H1 (cell line): ENCODE results near the gene SOX1. TPM values are rescaled to one million over a fixed set of nuclear protein-coding genes. Genes with fewer than 3 reads are reported as not detected.
A peak's percentile ranks its signal among the peaks of the same experiment; 100 is the strongest.

ENCODE experiments used
- CTCF ChIA-PET: fragments of 300-600 bp; sonication (Branson Sonifier 250); formaldehyde crosslinking; loops from one replicate; lab custom pipeline; 2021; ENCODE audit not compliant: partially characterized antibody; lab: Charles Lee
- POLR2A ChIA-PET: fragments of 300-600 bp; sonication (Branson Sonifier 250); formaldehyde crosslinking; loops from one replicate; lab custom pipeline; 2021; ENCODE audit warnings: inconsistent platforms; ENCODE audit not compliant: partially characterized antibody; lab: Charles Lee
- DNase-seq, 2 experiments: peaks; one replicate each; pipeline versions ENCODE4 v3.0.0 to v3.0.0-alpha.2; 2010 to 2022; ENCODE audit warnings: low spot score in 2 of 2, low read depth in 1 of 2, mixed read lengths in 1 of 2
- FAIRE-seq: peaks from 2 replicates; lab custom pipeline; 2011; peaks lifted over from hg19 to GRCh38; lab: Jason Lieb, UNC
- H2AFZ ChIP-seq: 2 replicates; pipeline ENCODE4 v1.8.1; 2012; ENCODE audit warnings: low read length, inconsistent platforms
- H2AK5ac ChIP-seq: 2 replicates; pipeline ENCODE4 v1.6.1; 2013; ENCODE audit warnings: low read depth, low read length
- H2BK120ac ChIP-seq: replicated peaks from 2 replicates; pipeline ENCODE3; 2013; ENCODE audit warnings: low read depth, low read length, inconsistent platforms
- H2BK12ac ChIP-seq: 2 replicates; pipeline ENCODE4 v1.6.1; 2013; ENCODE audit warnings: low read depth, low read length
- H2BK15ac ChIP-seq: 2 replicates; pipeline ENCODE4 v1.6.1; 2013; ENCODE audit warnings: low read length
- H2BK20ac ChIP-seq: 2 replicates; pipeline ENCODE4 v1.6.1; 2013; ENCODE audit warnings: low read length
- H2BK5ac ChIP-seq: 2 replicates; pipeline ENCODE4 v1.6.1; 2013; ENCODE audit warnings: low read depth, low read length
- H3K14ac ChIP-seq: 2 replicates; pipeline ENCODE4 v1.6.1; 2013; ENCODE audit warnings: inconsistent platforms; ENCODE audit not compliant: insufficient read length
- H3K18ac ChIP-seq: 2 replicates; pipeline ENCODE4 v1.6.1; 2013; ENCODE audit warnings: low read length; ENCODE audit errors: extremely low read depth
- H3K23ac ChIP-seq: 2 replicates; pipeline ENCODE4 v1.6.1; 2013; ENCODE audit warnings: inconsistent platforms; ENCODE audit not compliant: insufficient read length
- H3K23me2 ChIP-seq: 2 replicates; pipeline ENCODE4 v1.6.1; 2013; ENCODE audit warnings: low read depth, low read length
- H3K27ac ChIP-seq: 2 replicates; pipeline ENCODE4 v1.6.1; 2011; ENCODE audit warnings: low read depth, low read length, inconsistent platforms
- H3K27me3 ChIP-seq, 4 experiments: replicated peaks in 1 of 4; 1 replicate in 1 of 4; 2 replicates in 3 of 4; pipeline versions ENCODE4 v1.6.1 to v1.8.1; 2011 to 2013; ENCODE audit warnings: low read length in 3 of 4, mild to moderate bottlenecking in 3 of 4, inconsistent platforms in 2 of 4, mixed read lengths in 2 of 4, moderate library complexity in 1 of 4; ENCODE audit not compliant: control insufficient read depth in 3 of 4, insufficient read depth in 3 of 4; ENCODE audit errors: extremely low read depth in 1 of 4
- H3K36me3 ChIP-seq, 4 experiments: 2 replicates each; pipeline versions ENCODE4 v1.6.1 to v1.8.1; 2011 to 2013; ENCODE audit warnings: mild to moderate bottlenecking in 4 of 4, low read length in 3 of 4, moderate library complexity in 2 of 4, control low read depth in 1 of 4, inconsistent platforms in 1 of 4; ENCODE audit not compliant: insufficient read depth in 4 of 4, control insufficient read depth in 2 of 4
- H3K4ac ChIP-seq: replicated peaks from 2 replicates; pipeline ENCODE3; 2013; ENCODE audit warnings: low read length, low read depth, mixed read lengths, inconsistent platforms; ENCODE audit not compliant: insufficient read length
- H3K4me1 ChIP-seq, 4 experiments: replicated peaks in 1 of 4; 1 replicate in 1 of 4; 2 replicates in 3 of 4; pipeline versions ENCODE4 v1.6.1 to v1.8.1; 2011 to 2013; ENCODE audit warnings: low read length in 3 of 4, inconsistent platforms in 2 of 4, mixed read lengths in 1 of 4; ENCODE audit not compliant: insufficient read depth in 4 of 4, control insufficient read depth in 3 of 4
- H3K4me2 ChIP-seq, 2 experiments: 2 replicates each; pipeline versions ENCODE4 v1.6.1 to v1.8.1; 2011 to 2013; ENCODE audit warnings: low read depth in 2 of 2, low read length in 2 of 2, control low read depth in 1 of 2, inconsistent platforms in 1 of 2, mild to moderate bottlenecking in 1 of 2; ENCODE audit not compliant: insufficient read depth in 1 of 2
- H3K4me3 ChIP-seq, 4 experiments: fragments of 200-600, 300-600 bp in 1 of 4; sonication (generic), shearing (Covaris generic), sonication (Bioruptor Twin) in 1 of 4; 2 replicates each; pipeline versions ENCODE4 v1.5.1 to v1.8.1; 2011 to 2016; ENCODE audit warnings: low read length in 4 of 4, low read depth in 3 of 4, control low read depth in 2 of 4, inconsistent platforms in 2 of 4, mild to moderate bottlenecking in 2 of 4, mixed read lengths in 1 of 4, moderate library complexity in 1 of 4; ENCODE audit not compliant: insufficient read depth in 2 of 4; ENCODE audit errors: extremely low read depth in 1 of 4
- H3K56ac ChIP-seq: replicated peaks from 2 replicates; pipeline ENCODE3; 2013; ENCODE audit warnings: low read depth, mild to moderate bottlenecking, mixed read lengths, low read length, inconsistent platforms; ENCODE audit not compliant: insufficient read length
- H3K79me1 ChIP-seq: 2 replicates; pipeline ENCODE4 v1.6.1; 2013; ENCODE audit warnings: low read depth, low read length, control low read depth
- H3K79me2 ChIP-seq, 2 experiments: 2 replicates each; pipeline versions ENCODE4 v1.6.1 to v1.8.1; 2012 to 2013; ENCODE audit warnings: low read length in 2 of 2, mild to moderate bottlenecking in 2 of 2, inconsistent platforms in 1 of 2; ENCODE audit not compliant: insufficient read depth in 2 of 2, control insufficient read depth in 1 of 2
- H3K9ac ChIP-seq, 4 experiments: replicated peaks in 1 of 4; 1 replicate in 1 of 4; 2 replicates in 3 of 4; pipeline versions ENCODE4 v1.6.1 to v1.8.1; 2011 to 2013; ENCODE audit warnings: low read depth in 3 of 4, low read length in 3 of 4, control low read depth in 2 of 4, mild to moderate bottlenecking in 2 of 4, moderate library complexity in 2 of 4, inconsistent platforms in 1 of 4; ENCODE audit errors: extremely low read depth in 1 of 4
- H3K9me3 ChIP-seq, 2 experiments: 2 replicates each; pipeline versions ENCODE4 v1.6.1 to v1.8.1; 2012 to 2013; ENCODE audit warnings: mild to moderate bottlenecking in 2 of 2, moderate library complexity in 2 of 2, control low read depth in 1 of 2, inconsistent platforms in 1 of 2, low read depth in 1 of 2, low read length in 1 of 2, mixed read lengths in 1 of 2; ENCODE audit not compliant: insufficient read depth in 2 of 2
- H4K20me1 ChIP-seq, 2 experiments: replicated peaks in 1 of 2; 2 replicates each; pipeline versions ENCODE3 to v1.8.1; 2011 to 2013; ENCODE audit warnings: inconsistent platforms in 2 of 2, low read length in 2 of 2, mild to moderate bottlenecking in 1 of 2; ENCODE audit not compliant: insufficient read depth in 2 of 2, control insufficient read depth in 1 of 2
- H4K5ac ChIP-seq: 2 replicates; pipeline ENCODE4 v1.6.1; 2013; ENCODE audit warnings: low read length, low read depth, mixed read lengths, inconsistent platforms; ENCODE audit not compliant: insufficient read length
- H4K8ac ChIP-seq: 2 replicates; pipeline ENCODE4 v1.8.0; 2013; ENCODE audit warnings: mild to moderate bottlenecking, moderate library complexity, low read length, inconsistent platforms; ENCODE audit not compliant: insufficient read depth; ENCODE audit errors: extremely low read depth
- H4K91ac ChIP-seq: replicated peaks from 2 replicates; pipeline ENCODE3; 2013; ENCODE audit warnings: low read length, mixed read lengths, inconsistent platforms; ENCODE audit not compliant: insufficient read length
- BACH1 ChIP-seq: IDR thresholded peaks from 2 replicates; pipeline ENCODE4 v1.6.1; 2012; ENCODE audit warnings: low read length, improper control_type of control experiment
- CBX8 ChIP-seq: fragments of 300-800, 300-1000 bp; sonication (generic); IDR thresholded peaks from 2 replicates; pipeline ENCODE4 v1.7.1; 2016; ENCODE audit warnings: low read depth, low read length, borderline replicate concordance
- CTBP2 ChIP-seq: IDR thresholded peaks from 2 replicates; pipeline ENCODE4 v1.7.0; 2011; ENCODE audit warnings: borderline replicate concordance, mild to moderate bottlenecking, moderate library complexity, mixed read lengths, low read length; ENCODE audit not compliant: insufficient read depth, insufficient read length
- EZH2 ChIP-seq: fragments of 200-600 bp; sonication (generic); IDR thresholded peaks from 2 replicates; pipeline ENCODE4 v1.7.1; 2012; ENCODE audit warnings: low read depth, mild to moderate bottlenecking, moderate library complexity, low read length, inconsistent platforms; ENCODE audit not compliant: severe bottlenecking
- NRF1 ChIP-seq: IDR thresholded peaks from 2 replicates; pipeline ENCODE4 v1.6.1; 2011; ENCODE audit warnings: mild to moderate bottlenecking, low read depth, low read length, improper control_type of control experiment
- RNF2 ChIP-seq: fragments of 200-900, 300-1000 bp; sonication (generic); IDR thresholded peaks from 2 replicates; pipeline ENCODE4 v1.7.1; 2016; ENCODE audit warnings: borderline replicate concordance, low read depth, mild to moderate bottlenecking, antibody characterized with exemption, low read length; ENCODE audit not compliant: poor library complexity, severe bottlenecking; ENCODE audit errors: missing control alignments
- SIN3A ChIP-seq, 2 experiments: IDR thresholded peaks in 1 of 2; conservative IDR thresholded peaks in 1 of 2; 2 replicates each; pipeline ENCODE4 v1.6.1; 2011 to 2012; ENCODE audit warnings: low read length in 2 of 2, improper control_type of control experiment in 1 of 2, low read depth in 1 of 2, mild to moderate bottlenecking in 1 of 2
- SUZ12 ChIP-seq: fragments of 200-600 bp; sonication (generic); IDR thresholded peaks from 2 replicates; pipeline ENCODE4 v1.6.1; 2012; ENCODE audit warnings: mild to moderate bottlenecking, inconsistent platforms, low read length, moderate library complexity, mixed read lengths
- TCF12 ChIP-seq: IDR thresholded peaks from 2 replicates; pipeline ENCODE4 v1.6.1; 2011; ENCODE audit warnings: low read depth, mild to moderate bottlenecking, low read length
- WGBS, 2 experiments: shearing (Covaris generic) in 1 of 2; methylation state at CpG; one replicate each; pipeline versions ENCODE4 v1.1.6 to v1.1.7; 2013 to 2015; ENCODE audit warnings: low lambda C conversion rate in 2 of 2, mixed read lengths in 2 of 2, inconsistent platforms in 1 of 2, low coverage in 1 of 2, missing lambda C conversion rate in 1 of 2; ENCODE audit not compliant: insufficient replicate concordance in 2 of 2, insufficient coverage in 1 of 2, insufficient read length in 1 of 2; ENCODE audit errors: extremely low coverage in 1 of 2, missing lambda C conversion rate in 1 of 2; 5-methylcytosine and 5-hydroxymethylcytosine counted together
- polyA plus RNA-seq, 7 experiments: library from polyadenylated mRNA; depleted of rRNA in 3 of 7; stranded (reverse) in 5 of 7; unstranded in 2 of 7; fragments of >200 nt in 5 of 7; fragments of 200-250 nt in 2 of 7; gene quantifications; 1 replicate in 5 of 7; 2 replicates in 1 of 7; 4 replicates in 1 of 7; pipeline versions ENCODE4 v1.2.1 to v1.2.3, GENCODE V29; 2011 to 2013; ENCODE audit warnings: missing spikeins in 2 of 7, mixed read lengths in 2 of 7
- total RNA-seq: library from RNA; stranded (reverse); fragmentation: NEBNext Ultra II Directional; extraction: Animal tissue kit (Norgen Biotek cat#: 25700); gene quantifications from 2 replicates; pipeline ENCODE4 v1.2.1, GENCODE V29; 2021

The SOX1 gene
- total and polyA plus RNA-seq, 2 of the 8 experiments (the other 6 are each of a cell fraction or from before 2014, with no cell fraction given) = 0.03 to 0.09 TPM

DNA sequence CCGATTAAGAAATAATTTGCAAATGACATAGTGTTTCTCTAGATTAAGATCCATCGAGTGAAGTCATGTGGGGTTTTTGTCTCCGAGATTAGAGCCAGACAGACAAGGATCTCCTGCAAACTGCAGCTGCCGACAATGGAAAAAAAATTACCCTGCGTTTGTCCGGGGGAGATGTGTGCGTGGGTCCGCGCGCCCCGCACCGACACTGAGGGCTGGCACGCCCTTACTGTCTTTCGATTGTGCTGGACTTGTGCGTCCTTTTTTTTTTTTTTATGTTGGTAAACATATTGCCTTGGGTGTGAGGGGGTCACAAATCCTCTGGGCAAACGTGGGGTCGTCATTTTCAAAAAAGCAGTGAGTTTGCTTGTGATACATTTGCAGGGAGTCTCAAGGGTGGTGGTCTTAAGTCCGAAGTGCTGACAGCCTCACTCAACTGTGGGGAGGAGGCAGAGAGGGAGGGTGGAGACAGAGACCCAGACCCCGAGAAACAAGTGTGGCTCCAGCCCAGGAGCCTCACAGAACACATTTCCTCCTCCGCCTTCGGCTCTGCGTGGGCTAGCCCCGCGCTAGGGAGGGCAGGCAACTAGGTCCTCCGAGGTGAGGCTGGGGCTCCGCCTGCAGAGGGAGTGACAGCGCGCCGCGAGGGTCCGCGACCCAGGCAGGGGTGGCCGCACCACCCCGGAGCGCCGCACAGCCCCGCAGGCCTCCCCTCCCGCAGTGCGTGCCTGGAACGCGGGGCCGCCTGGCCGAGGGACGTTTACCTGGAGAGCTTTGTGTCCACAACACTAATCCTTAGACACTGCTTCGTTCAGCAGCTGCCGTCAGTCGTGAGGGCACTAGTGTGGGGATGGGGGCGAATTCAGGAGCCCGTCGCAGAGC is 11.7 kb upstream of the SOX1 start:
- Histone ChIP-seq H2AK5ac (no peak overlapping the region; the same call in 1 of the 2 replicates), H3K79me2 (no peaks in the 10 kb centered on the region), H3K56ac (no peak overlapping the region), H3K27ac (no peak overlapping the region), H3K27me3 (peaks cover 80 to 100% (median 95%) of the 10 kb centered on the region in 4 experiments), H4K20me1 (peaks cover 10 to 20% of the 10 kb centered on the region in 2 experiments), H2BK20ac (no peak overlapping the region; the same call in 1 of the 2 replicates), H3K23ac (no peak overlapping the region), H2BK120ac (no peak overlapping the region), H3K14ac (no peak overlapping the region), H2BK15ac (no peak overlapping the region), H4K5ac (no peak overlapping the region), H2BK5ac (no peak overlapping the region; the same call in 1 of the 2 replicates), H3K4ac (no peak overlapping the region), H3K4me1 (peaks cover 3 to 30% (median 20%) of the 10 kb centered on the region in 4 experiments), H3K9ac (no peak overlapping the region)
- no peak for DNase-seq
- POLR2A ChIA-PET = interaction anchor here (0.6 to 5.1 kb wide), 3 partner anchors 15 to 49 kb away, joined by 4 to 25 read pairs (median 4); no protein-coding TSS in a partner anchor
- CTCF ChIA-PET = interaction anchor here (0.7 to 1.4 kb wide), 2 partner anchors 9 to 138 kb away, joined by 3 read pairs; no protein-coding TSS in a partner anchor
- 4% methylated on average over 29 of the region's 50 CpGs; no CpG with 5 or more reads in 1 of the 2 experiments for WGBS, 2 experiments
- TF ChIP-seq EZH2 (peak; percentile 67), NRF1 (no peak), CBX8 (no peak; the same call in 1 of the 2 replicates), TCF12 (0 out of 2 replicates have a peak, but pooled peaks have one; percentile 4), SUZ12 (peak; percentile 39), CTBP2 (peak; percentile 68), BACH1 (0 out of 2 replicates have a peak, but pooled peaks have one; percentile 8), SIN3A (conservative IDR thresholded peaks at IDR 0.05 in 1 of 2, IDR thresholded peaks at IDR 0.05 in 1 of 2; ENCODE audit: low read depth in 1 of 2, low read length in 2 of 2) (0 out of 4 replicates have a peak, but pooled peaks of 1 of the 2 experiments have one; percentile 42), RNF2 (peak; percentile 97)
- TF ChIP-seq, all 59 proteins: peak for 7
- H3K4me2 ChIP-seq = peak overlapping the region; percentile 68 to 69
- H2AFZ ChIP-seq = no peak overlapping the region
- no peaks in the 10 kb centered on the region; a peak in 1 of 4 replicates for H3K9me3 ChIP-seq
- H4K91ac ChIP-seq = no peak overlapping the region
- H3K23me2 ChIP-seq = peaks cover 5% of the 10 kb centered on the region; the same call in 1 of the 2 replicates
- peak overlapping the region in 1 of 4 experiments; percentile 55; a peak in 3 of 8 replicates for H3K4me3 ChIP-seq
- peaks cover 0 to 6% (median 0%) of the 10 kb centered on the region in 4 experiments; a peak in 1 of 8 replicates for H3K36me3 ChIP-seq
- peak overlapping the region; percentile 12; the same call in 1 of the 2 replicates for H4K8ac ChIP-seq
- no peak overlapping the region; the same call in 1 of the 2 replicates for H2BK12ac ChIP-seq
- H3K18ac ChIP-seq = no peak overlapping the region; the same call in none of the 2 replicates
- no peak for FAIRE-seq
- H3K79me1 ChIP-seq = no peaks in the 10 kb centered on the region
